Ovary (tissue), 10 donors: ENCODE measurements around the gene TCP11. TPM values are rescaled to one million over a fixed set of nuclear protein-coding genes. Genes with fewer than 3 reads are reported as not detected.

Experiments used
- DNase-seq, 5 donors: peaks; one replicate each; pipeline ENCODE4 v3.0.0-alpha.2; 2019 to 2020
- H3K27ac ChIP-seq, 2 donors: fragments of 200-600 bp; one replicate each; pipeline versions ENCODE4 v1.5.1 to v1.8.0; 2019 to 2022
- H3K27me3 ChIP-seq: fragments of 200-600 bp; one replicate; pipeline ENCODE4 v1.8.0; 2022
- H3K36me3 ChIP-seq: fragments of 200-600 bp; sonication (generic); one replicate; pipeline ENCODE4 v1.5.1; 2019
- H3K4me1 ChIP-seq: one replicate; pipeline ENCODE4 v1.8.1; 2013; ENCODE audit warnings: mild to moderate bottlenecking, moderate library complexity; ENCODE audit not compliant: insufficient read depth
- H3K4me3 ChIP-seq: fragments of 200-600 bp; sonication (generic); one replicate; pipeline ENCODE4 v1.5.1; 2017
- H3K9me3 ChIP-seq, 2 donors: fragments of 200-600 bp in 1 of 2; sonication (generic) in 1 of 2; one replicate each; pipeline versions ENCODE4 v1.5.1 to v1.8.1; 2013 to 2019; ENCODE audit warnings: mild to moderate bottlenecking in 1 of 2, moderate library complexity in 1 of 2
- CTCF ChIP-seq, 3 donors: fragments of 450-650 bp in 2 of 3; fragments of 200-600 bp in 1 of 3; IDR thresholded peaks; one replicate each; pipeline versions ENCODE4 v1.5.1 to v1.8.0; 2016 to 2022; ENCODE audit warnings: antibody characterized with exemption in 3 of 3, mild to moderate bottlenecking in 1 of 3
- EP300 ChIP-seq: sonication (generic); formaldehyde crosslinking; IDR thresholded peaks from one replicate; pipeline ENCODE4 v1.6.1; 2017; ENCODE audit warnings: antibody characterized with exemption
- POLR2A ChIP-seq: fragments of 450-650 bp; IDR thresholded peaks from one replicate; pipeline ENCODE4 v1.6.1; 2017; ENCODE audit warnings: antibody characterized with exemption, mild to moderate bottlenecking, moderate library complexity
- WGBS, 3 donors: extraction: QIAGEN DNeasy Blood & Tissue Kit in 1 of 3; methylation state at CpG; one replicate each; pipeline versions ENCODE4 v1.1.5 to v1.1.7; 2013 to 2017; 5-methylcytosine and 5-hydroxymethylcytosine counted together
- intact Hi-C, 4 donors: fragments of 100-400 bp; cut with DNase I; formaldehyde crosslinking; loops; one replicate each; pipeline versions ENCODE4 v1.11.0 to v1.15.1; 2022 to 2023
- long read RNA-seq, 3 donors: library from polyadenylated mRNA in 2 of 3; unstranded in 2 of 3; transcript quantifications; one replicate each; pipeline ENCODE4 v2.0.0 and lab custom pipeline, GENCODE V29; 2021 to 2026
- polyA plus RNA-seq, 2 donors: library from polyadenylated mRNA; stranded (reverse); fragments of 200-250 nt in 1 of 2; fragments of 350-450 nt in 1 of 2; fragmentation: Illumina TruSeq in 1 of 2; extraction: RNeasy Lipid Tissue Mini Kit (QIAGEN cat#74804) in 1 of 2; gene quantifications; one replicate each; pipeline ENCODE4 v1.2.3, GENCODE V29; 2013 to 2014
- total RNA-seq, 7 donors: library from RNA; depleted of rRNA in 2 of 7; stranded (reverse); fragments of >200 nt in 2 of 7; fragmentation: NEBNext Ultra II Directional in 3 of 7; extraction: Animal tissue kit (Norgen Biotek cat#: 25700) in 3 of 7; gene quantifications; one replicate each; pipeline versions ENCODE4 v1.1.0 to v1.2.4, GENCODE V29; 2016 to 2023
- donor health status: DM: no; HTN: no; CAD: no; lungs with moderate emphysema.
- donor health status: DM: no; HTN: no; CAD: no.
- donor health status: Bipolar disorder and iron deficiency.
- donor health status: DM: yes; HTN: yes; CAD: no.
- donor health status: DM: no; HTN: no; CAD: no.
- donor health status: DM: yes; HTN: yes; CAD: no.

Gene TCP11
- under 1 TPM in 6 of 7 donors, not detected in 1; 0.18 to 0.61 (median 0.48) TPM for total RNA-seq
- under 1 TPM; 0.35 to 0.50 TPM for polyA plus RNA-seq
- long read RNA-seq, donor 1, partial matches to known transcripts, result 0 of 1 reads
- long read RNA-seq, donor 1, other reads (novel, unspliced or antisense), result 1 of 1 reads
- long read RNA-seq, donor 2, partial matches to known transcripts, result 0 of 5 reads
- long read RNA-seq, donor 2, other reads (novel, unspliced or antisense), result 0 of 5 reads
- long read RNA-seq, donor 3, result 0 reads

DNA sequence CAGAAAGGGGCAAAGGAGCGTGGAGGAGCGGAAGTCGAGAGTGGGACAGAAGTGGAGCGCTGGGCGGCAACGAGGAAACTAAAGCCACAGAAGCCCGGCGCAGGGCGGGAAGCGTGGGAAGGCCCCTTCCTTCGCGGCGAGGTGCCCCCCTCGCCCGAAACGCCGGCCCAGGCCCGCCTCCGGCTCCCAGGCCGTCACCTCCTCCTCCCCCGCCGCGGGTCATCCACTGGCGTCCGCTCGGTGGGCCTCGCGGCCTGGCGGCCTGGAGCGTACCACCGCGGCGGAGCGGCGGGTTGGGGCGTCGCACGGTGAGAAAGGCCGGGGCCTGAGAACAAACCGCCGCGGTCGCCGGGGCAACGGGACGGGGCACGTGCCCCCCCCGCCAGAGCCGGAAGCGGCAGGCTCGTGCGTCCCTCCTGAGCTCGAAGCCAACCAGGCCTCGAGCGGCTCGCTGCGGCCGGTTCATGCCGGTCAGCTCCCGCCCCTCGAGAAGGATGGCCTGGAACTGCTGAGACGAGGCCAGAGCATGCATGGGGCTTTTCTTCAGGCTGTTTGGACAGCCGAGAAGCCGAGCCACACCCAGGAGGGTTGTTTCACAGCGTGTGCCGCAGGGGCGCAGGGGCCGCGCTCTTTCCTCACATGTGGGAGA is at the start of gene TCP11:
TCP11 (minus strand) TSS at position 333 of the 649 bp plus-strand sequence. CDS start 469 bp downstream, outside the sequence.
- no peaks in the 10 kb centered on the region for H3K36me3 ChIP-seq
- intact Hi-C loops, result loop anchor here in 3 of 4 donors (5.0 to 10.0 kb wide), 4 partner anchors 64 to 276 kb away; no protein-coding TSS in a partner anchor
- H3K27ac ChIP-seq, result peak within 1 kb of the TSS in 1 of 2 donors; percentile 51
- H3K4me3 ChIP-seq, result no peak within 1 kb of the TSS
- TF ChIP-seq POLR2A, result no peak
- TF ChIP-seq CTCF (IDR thresholded peaks at IDR 0.05), result no peak
- no peak for TF ChIP-seq EP300
- DNase-seq, result peak; percentile 29 to 65 (median 40)
- 41 to 49% (median 43%) methylated on average over 53 to 68 of the region's 69 CpGs for WGBS, 3 donors
- no peaks in the 10 kb centered on the region for H3K9me3 ChIP-seq
- peaks cover 2% of the 10 kb centered on the region for H3K4me1 ChIP-seq
- no peaks in the 10 kb centered on the region for H3K27me3 ChIP-seq

GRCh38 chr6:35190306-35190705 is 49.2 kb upstream of the TCP11 start:
- TF ChIP-seq CTCF (IDR thresholded peaks at IDR 0.05) (no peak), EP300 (no peak), POLR2A (no peak)
- no peak overlapping the region for H3K27ac ChIP-seq
- DNase-seq, result no peak

DNA sequence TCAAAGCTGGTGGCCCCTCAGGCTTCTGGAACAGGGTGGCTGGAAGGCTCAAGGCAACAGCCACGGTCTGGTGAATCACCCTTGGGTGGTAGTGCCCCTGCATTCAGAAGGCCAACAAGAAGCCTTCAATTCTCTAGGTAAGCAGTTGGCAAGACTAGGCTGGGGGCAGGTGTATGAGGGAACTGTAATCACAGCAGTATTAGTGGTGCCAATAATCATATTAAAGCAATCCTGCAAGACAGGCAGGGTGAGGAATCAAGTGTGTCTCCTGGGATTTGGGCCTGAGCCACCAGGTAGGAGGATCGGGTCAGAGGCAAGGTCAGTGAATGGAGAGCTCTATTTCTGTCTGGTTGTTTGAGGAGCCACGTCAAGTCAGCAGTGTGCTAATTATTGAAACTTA is 47.7 kb upstream of the TCP11 start:
- TF ChIP-seq CTCF (IDR thresholded peaks at IDR 0.05), result no peak
- TF ChIP-seq EP300, result no peak
- TF ChIP-seq POLR2A, result no peak
- Histone ChIP-seq H3K27me3 (no peaks in the 10 kb centered on the region), H3K36me3 (no peaks in the 10 kb centered on the region), H3K4me1 (peaks cover 1% of the 10 kb centered on the region), H3K4me3 (no peak overlapping the region), H3K9me3 (no peaks in the 10 kb centered on the region), H3K27ac (no peak overlapping the region)
- intact Hi-C loops, result no loop called here
- DNase-seq, result no peak
- WGBS, 3 donors, result 81 to 91% (median 89%) methylated on average over 3 of the region's 3 CpGs

More at GRCh38 chr6:35190306-35190705, 49.2 kb upstream of the TCP11 start:
- Histone ChIP-seq H3K4me1 (no peaks in the 10 kb centered on the region), H3K27me3 (no peaks in the 10 kb centered on the region), H3K9me3 (no peaks in the 10 kb centered on the region), H3K4me3 (no peak overlapping the region), H3K36me3 (no peaks in the 10 kb centered on the region)
- intact Hi-C loops, result no loop called here

- H3K27ac ChIP-seq, result no peak overlapping the region
- H3K4me1 ChIP-seq, result peaks cover 4% of the 10 kb centered on the region
- H3K36me3 ChIP-seq, result no peaks in the 10 kb centered on the region
- no peak for TF ChIP-seq EP300
- no peaks in the 10 kb centered on the region for H3K9me3 ChIP-seq
- no peak overlapping the region for H3K4me3 ChIP-seq
- H3K27me3 ChIP-seq, result no peaks in the 10 kb centered on the region
- DNase-seq, result no peak
- intact Hi-C loops, result no loop called here
- 92 to 97% (median 94%) methylated on average over 2 of the region's 2 CpGs for WGBS, 3 donors
Observed at GRCh38 chr6:35186571-35186970, 45.4 kb upstream of the TCP11 start.

GRCh38 chr6:35185971-35186370 is 44.8 kb upstream of the TCP11 start:
- TF ChIP-seq EP300 (no peak), POLR2A (no peak), CTCF (IDR thresholded peaks at IDR 0.05) (no peak)
- WGBS, 3 donors, result 56 to 68% (median 67%) methylated on average over 1 of the region's 1 CpG
- DNase-seq, result no peak
- intact Hi-C loops, result no loop called here
- H3K27me3 ChIP-seq, result no peaks in the 10 kb centered on the region
- H3K4me3 ChIP-seq, result no peak overlapping the region
- H3K27ac ChIP-seq, result no peak overlapping the region
- no peaks in the 10 kb centered on the region for H3K9me3 ChIP-seq
- peaks cover 4% of the 10 kb centered on the region for H3K4me1 ChIP-seq
- no peaks in the 10 kb centered on the region for H3K36me3 ChIP-seq
